GM12874 (cell line): ENCODE measurements around the gene WBP1.

Experiments used
- TF ChIP-seq, protein P1 (sequence below): IDR thresholded peaks from 2 replicates; pipeline ENCODE4 v1.5.1; 2011; ENCODE audit warnings: low read depth, mild to moderate bottlenecking, control low read depth, low read length, moderate library complexity; ENCODE audit not compliant: insufficient read depth

WBP1 gene

DNA sequence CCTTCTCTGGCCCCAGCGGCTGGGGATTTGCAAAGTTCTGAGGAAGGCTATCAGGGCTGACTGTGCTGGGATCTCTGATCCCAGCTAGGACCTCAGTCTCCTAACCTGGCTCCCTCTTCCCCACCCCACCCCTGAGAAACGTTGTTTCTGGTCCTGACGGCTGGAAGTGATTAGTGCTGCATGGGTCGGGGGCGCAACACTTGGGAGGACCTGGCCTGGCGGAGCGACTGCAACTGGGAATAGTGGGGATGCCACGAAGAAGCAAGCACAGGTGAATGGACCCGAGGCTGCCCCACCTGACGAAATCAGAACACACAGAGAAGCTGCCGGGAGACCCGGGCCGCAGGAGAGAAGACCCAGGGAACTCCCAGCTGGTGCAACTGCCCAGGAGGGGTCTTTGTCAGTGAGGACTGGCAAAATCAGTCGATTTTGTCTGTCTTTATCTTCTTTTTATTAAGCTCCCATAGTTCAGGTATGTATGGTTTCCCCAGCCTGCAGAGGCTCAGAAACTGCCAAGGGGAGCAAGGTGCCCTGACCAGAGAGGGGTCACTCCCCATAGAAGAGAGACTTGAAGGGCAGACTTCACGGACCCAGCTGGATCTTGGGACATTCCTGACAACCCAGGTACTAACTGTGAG is 41.8 kb downstream of the WBP1 start:
- TF ChIP-seq, protein P1, sequence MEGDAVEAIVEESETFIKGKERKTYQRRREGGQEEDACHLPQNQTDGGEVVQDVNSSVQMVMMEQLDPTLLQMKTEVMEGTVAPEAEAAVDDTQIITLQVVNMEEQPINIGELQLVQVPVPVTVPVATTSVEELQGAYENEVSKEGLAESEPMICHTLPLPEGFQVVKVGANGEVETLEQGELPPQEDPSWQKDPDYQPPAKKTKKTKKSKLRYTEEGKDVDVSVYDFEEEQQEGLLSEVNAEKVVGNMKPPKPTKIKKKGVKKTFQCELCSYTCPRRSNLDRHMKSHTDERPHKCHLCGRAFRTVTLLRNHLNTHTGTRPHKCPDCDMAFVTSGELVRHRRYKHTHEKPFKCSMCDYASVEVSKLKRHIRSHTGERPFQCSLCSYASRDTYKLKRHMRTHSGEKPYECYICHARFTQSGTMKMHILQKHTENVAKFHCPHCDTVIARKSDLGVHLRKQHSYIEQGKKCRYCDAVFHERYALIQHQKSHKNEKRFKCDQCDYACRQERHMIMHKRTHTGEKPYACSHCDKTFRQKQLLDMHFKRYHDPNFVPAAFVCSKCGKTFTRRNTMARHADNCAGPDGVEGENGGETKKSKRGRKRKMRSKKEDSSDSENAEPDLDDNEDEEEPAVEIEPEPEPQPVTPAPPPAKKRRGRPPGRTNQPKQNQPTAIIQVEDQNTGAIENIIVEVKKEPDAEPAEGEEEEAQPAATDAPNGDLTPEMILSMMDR, result no peak

DNA sequence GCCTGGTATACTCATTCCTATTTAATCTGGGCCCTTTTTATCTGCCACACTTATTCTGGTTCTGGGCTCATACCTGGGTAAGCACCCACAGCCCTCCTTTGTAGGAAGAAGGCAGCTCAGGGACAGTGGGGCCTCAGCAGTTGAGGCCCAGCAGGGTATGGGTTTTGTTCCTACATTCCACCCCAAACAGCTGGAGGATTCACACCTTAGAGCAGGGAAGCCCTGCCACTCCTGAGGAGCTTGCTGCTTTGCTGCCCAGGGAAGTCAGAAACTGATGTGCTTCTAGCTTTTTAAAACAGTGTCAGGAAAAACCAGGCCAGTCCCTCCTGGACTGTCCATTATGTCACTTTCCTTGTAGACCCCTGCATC is 42.3 kb downstream of the WBP1 start:
- TF ChIP-seq, protein P1, result no peak

DNA sequence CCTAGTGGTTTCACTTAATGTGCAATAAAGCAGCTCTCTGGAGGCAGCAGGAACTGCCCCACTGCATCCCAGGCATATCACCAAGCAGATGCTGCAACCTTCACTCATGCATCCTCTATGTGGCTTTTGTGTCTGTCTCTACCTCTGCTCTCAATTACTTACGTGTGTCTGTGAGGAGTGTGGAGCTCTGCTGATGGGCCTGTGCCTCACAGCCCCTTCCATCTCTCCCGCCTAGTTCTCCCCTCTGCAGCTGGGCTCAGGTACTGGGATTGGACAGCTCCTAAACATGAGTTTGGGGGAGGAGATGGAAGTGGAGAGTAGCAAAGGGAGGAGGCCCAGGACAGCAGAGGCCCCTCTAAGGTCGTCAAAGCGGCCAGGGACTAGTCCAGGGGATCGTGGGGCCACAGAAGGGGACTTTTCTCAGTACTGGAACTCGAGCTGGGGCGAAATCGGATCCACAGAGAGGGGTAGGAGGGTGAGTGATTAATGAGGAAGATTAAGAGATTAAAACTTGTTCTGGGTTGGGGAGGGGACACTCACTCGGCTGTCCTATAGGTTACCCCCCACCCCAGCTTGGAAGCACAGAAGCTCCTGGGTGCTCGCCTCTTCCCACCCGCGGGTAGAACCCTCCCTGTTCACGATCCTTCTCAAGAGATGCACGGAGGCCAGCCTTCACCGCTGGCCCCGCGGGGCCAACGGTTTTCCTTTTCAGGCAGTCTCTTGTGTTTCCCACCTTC is 43.3 kb downstream of the WBP1 start:
- TF ChIP-seq, protein P1, result no peak

DNA sequence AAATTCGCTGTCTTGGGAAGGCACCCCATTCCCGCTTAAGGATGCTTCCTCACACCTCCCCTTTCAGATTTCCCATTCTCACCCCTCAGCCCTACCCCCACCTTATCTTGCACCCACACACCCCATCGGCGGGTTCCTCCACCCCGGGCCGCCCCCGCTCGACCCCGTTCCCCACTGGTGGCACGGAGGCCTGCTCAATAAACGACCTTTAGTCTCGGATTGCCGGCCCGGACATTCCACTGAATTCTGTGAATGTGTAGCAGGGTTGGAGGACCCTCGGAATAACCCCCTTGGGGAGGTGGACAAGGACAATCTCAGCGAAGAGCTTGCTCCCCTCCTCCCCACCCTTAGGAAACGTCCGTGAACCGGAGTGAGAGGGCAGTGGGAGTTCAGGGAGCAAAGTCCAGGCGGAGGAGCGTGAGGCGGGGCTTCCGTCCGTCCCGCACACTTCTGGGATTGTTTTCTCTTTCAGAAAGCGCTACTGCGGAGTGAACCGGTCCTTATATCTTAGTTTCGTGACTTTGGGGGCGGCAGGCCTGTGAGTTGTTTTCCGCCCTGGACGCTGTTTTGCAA is 44.0 kb downstream of the WBP1 start:
- TF ChIP-seq, protein P1, result no peak

DNA sequence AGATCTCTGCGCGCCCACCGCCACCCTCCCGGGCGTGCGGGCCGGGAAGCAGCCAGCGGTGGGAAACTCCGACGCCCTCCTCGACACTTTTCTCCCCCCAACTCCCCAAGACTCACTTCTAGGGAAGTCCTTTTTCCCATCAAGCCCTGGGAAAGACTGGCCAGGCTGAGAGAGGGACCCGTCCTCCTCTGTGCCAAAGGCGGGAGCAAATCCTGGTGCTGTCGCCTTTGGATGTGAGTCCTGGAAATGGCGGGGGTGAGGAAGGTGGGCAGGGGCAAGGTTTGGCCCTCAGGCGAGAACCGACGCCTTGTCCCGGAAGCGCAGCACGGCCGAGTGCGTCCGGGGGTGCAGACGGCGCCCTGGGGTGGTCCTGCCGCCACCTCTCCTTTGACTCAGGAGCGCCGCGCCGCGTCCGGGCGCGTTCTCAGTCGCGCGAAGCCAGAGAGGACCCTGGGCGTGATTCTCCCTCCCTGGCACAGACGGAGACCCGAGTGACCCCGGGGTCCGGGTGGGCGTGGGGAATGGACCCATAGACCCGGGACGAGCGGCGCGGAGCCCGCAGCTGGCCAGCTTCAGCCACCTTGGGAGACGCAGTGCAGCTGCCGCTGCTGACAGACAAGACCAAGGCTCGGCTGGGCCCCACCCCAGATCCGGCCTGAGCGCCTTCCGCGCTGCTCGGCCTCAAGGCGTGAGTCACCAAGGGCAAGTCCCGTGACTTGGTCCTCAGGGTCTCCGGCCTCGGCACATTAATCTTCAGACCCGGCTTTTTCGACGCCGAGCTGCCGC is 44.7 kb downstream of the WBP1 start:
- TF ChIP-seq, protein P1, result peak; percentile 70

DNA sequence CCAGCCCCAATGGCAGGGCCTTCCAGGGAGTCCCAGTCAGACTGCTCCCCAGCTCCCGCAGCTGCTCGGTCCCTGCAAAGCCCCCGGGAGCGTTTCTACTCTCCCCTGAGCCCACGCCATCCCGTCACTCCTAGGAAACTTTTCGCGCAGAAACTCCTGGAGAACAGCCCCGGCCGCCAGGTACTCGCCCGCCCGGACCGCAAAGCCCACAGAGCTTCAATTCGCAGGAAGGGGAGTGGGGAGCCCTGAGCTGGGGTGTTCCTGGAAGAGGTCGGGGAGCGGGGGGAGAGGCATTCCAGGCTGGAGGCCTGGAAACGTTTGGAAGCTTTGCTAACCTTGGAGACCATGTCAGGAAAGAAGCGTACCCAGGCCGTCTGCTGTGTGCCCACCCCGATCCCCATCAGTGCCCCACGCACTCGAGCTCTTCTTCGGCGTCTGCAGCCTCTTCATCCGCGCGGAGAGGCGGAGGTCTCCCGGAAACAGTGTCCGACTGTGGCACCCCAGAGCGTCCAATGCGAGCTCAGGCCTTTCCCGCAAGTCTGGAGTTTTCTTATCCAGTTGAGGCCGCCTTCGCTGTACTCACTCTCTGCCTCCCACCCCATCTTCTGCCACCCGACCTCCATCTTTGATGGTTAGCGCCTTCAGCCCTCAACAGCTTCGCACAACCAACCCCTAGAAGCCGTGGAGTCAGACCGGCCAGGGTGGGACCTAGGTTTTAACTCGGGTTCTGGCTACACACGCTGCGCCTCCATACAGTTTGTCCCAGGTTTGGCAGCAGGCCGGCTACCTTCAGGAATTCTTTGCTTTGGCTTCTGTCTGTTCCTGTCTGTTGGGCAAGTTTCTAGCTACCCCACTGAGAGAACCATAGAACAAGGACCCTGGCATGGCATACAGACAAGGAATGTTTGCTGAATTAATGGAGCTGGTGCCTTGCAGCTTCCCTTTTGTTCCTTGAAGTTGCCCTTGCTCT is 45.6 kb downstream of the WBP1 start:
- TF ChIP-seq, protein P1, result no peak
